ENCODE measurements around the gene CYP2A6.
"Not testable (repeated sequence)": the region's sequence is repeated elsewhere in the genome, so short reads cannot be mapped to it uniquely, and the experiment has no call there.

The CYP2A6 gene

GRCh38 chr19:40811478-40812341 lies 38.5 kb downstream of the CYP2A6 start:
- peak overlapping the region; percentile 96 for H3K4me3 Mint-ChIP-seq

GRCh38 chr19:40810649-40811408 lies 39.4 kb downstream of the CYP2A6 start:
- H3K27ac Mint-ChIP-seq = peak overlapping the region; percentile 82
- H3K4me3 Mint-ChIP-seq = peak overlapping the region; percentile 96
- ATAC-seq = peak; percentile 92
- H3K4me1 Mint-ChIP-seq = peaks cover 65% of the 10 kb centered on the region
- peaks cover 26% of the 10 kb centered on the region for H3K36me3 Mint-ChIP-seq
- not testable (repeated sequence) for H3K9me3 Mint-ChIP-seq, H3K27me3 Mint-ChIP-seq

More at GRCh38 chr19:40811478-40812341, 38.5 kb downstream of the CYP2A6 start:
- Mint-ChIP-seq H3K27ac (peak overlapping the region; percentile 82), H3K4me1 (peaks cover 57% of the 10 kb centered on the region), H3K27me3 (no peaks in the 10 kb centered on the region), H3K36me3 (peaks cover 24% of the 10 kb centered on the region), H3K9me3 (no peaks in the 10 kb centered on the region)
- no peak for ATAC-seq

GRCh38 chr19:40810160-40810559 lies 40.1 kb downstream of the CYP2A6 start:
- no peaks in the 10 kb centered on the region for H3K9me3 Mint-ChIP-seq
- no peak for ATAC-seq
- H3K27me3 Mint-ChIP-seq = no peaks in the 10 kb centered on the region
- peaks cover 72% of the 10 kb centered on the region for H3K4me1 Mint-ChIP-seq
- H3K4me3 Mint-ChIP-seq = peak overlapping the region; percentile 16
- peaks cover 26% of the 10 kb centered on the region for H3K36me3 Mint-ChIP-seq
- no peak overlapping the region for H3K27ac Mint-ChIP-seq

GRCh38 chr19:40809358-40810086 lies 40.7 kb downstream of the CYP2A6 start:
- ATAC-seq = no peak
- peaks cover 79% of the 10 kb centered on the region for H3K4me1 Mint-ChIP-seq
- no peak overlapping the region for H3K27ac Mint-ChIP-seq
- H3K9me3 Mint-ChIP-seq = no peaks in the 10 kb centered on the region
- H3K36me3 Mint-ChIP-seq = peaks cover 31% of the 10 kb centered on the region
- no peaks in the 10 kb centered on the region for H3K27me3 Mint-ChIP-seq
- no peak overlapping the region for H3K4me3 Mint-ChIP-seq

- H3K4me1 Mint-ChIP-seq = peaks cover 89% of the 10 kb centered on the region
- no peaks in the 10 kb centered on the region for H3K9me3 Mint-ChIP-seq
- no peak for ATAC-seq
- H3K36me3 Mint-ChIP-seq = peaks cover 39% of the 10 kb centered on the region
- no peak overlapping the region for H3K4me3 Mint-ChIP-seq
- H3K27me3 Mint-ChIP-seq = no peaks in the 10 kb centered on the region
- H3K27ac Mint-ChIP-seq = peak overlapping the region; percentile 76
Measured at GRCh38 chr19:40808497-40808896, 41.8 kb downstream of the CYP2A6 start.

- H3K27ac Mint-ChIP-seq = peak overlapping the region; percentile 76
- no peak overlapping the region for H3K4me3 Mint-ChIP-seq
- H3K27me3 Mint-ChIP-seq = no peaks in the 10 kb centered on the region
- H3K36me3 Mint-ChIP-seq = peaks cover 39% of the 10 kb centered on the region
- no peak for ATAC-seq
- H3K9me3 Mint-ChIP-seq = no peaks in the 10 kb centered on the region
- peaks cover 92% of the 10 kb centered on the region for H3K4me1 Mint-ChIP-seq
Measured at GRCh38 chr19:40808021-40808325, 42.3 kb downstream of the CYP2A6 start.

- H3K4me3 Mint-ChIP-seq = peak overlapping the region; percentile 70
- peaks cover 41% of the 10 kb centered on the region for H3K36me3 Mint-ChIP-seq
- peak overlapping the region; percentile 76 for H3K27ac Mint-ChIP-seq
- H3K4me1 Mint-ChIP-seq = peaks cover 92% of the 10 kb centered on the region
- no peaks in the 10 kb centered on the region for H3K27me3 Mint-ChIP-seq
- ATAC-seq = no peak
- no peaks in the 10 kb centered on the region for H3K9me3 Mint-ChIP-seq
Measured at GRCh38 chr19:40807147-40808020, 42.9 kb downstream of the CYP2A6 start.

DNA sequence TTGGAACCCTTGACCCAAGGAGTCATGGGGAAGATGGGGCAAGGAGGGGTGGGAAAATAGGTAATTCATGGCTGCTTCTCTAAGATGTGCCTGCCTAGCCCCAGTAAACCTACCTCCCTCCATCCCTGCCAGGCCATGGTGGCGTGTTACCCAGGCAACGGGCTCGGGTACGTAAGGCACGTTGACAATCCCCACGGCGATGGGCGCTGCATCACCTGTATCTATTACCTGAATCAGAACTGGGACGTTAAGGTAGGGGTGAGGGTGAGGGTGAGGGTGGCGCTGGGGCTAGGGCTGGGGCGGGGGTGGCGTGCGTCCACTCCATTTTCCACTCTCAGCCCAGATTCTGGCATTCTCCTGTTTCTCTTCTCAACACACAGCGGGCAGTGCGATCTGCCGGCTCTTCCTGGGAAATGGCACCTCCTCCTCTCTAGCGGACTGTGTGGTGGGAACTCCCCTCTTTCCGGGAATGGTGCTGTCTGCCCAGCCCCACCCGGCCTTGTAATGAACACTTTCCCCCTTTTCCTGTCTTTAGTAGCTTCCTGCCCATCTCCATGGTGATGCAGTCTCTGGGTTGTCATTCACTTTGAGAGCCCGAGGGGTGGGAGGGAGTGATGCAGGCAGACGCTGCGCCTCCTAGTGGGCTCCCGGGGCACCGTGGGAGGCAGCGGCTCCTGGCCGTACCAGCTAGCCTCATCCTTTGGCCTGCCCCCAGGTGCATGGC lies 43.7 kb downstream of the CYP2A6 start:
- no peaks in the 10 kb centered on the region for H3K9me3 Mint-ChIP-seq
- ATAC-seq = peak; percentile 37
- peaks cover 49% of the 10 kb centered on the region for H3K36me3 Mint-ChIP-seq
- peak overlapping the region; percentile 76 for H3K27ac Mint-ChIP-seq
- peaks cover 92% of the 10 kb centered on the region for H3K4me1 Mint-ChIP-seq
- no peaks in the 10 kb centered on the region for H3K27me3 Mint-ChIP-seq
- H3K4me3 Mint-ChIP-seq = peak overlapping the region; percentile 70

DNA sequence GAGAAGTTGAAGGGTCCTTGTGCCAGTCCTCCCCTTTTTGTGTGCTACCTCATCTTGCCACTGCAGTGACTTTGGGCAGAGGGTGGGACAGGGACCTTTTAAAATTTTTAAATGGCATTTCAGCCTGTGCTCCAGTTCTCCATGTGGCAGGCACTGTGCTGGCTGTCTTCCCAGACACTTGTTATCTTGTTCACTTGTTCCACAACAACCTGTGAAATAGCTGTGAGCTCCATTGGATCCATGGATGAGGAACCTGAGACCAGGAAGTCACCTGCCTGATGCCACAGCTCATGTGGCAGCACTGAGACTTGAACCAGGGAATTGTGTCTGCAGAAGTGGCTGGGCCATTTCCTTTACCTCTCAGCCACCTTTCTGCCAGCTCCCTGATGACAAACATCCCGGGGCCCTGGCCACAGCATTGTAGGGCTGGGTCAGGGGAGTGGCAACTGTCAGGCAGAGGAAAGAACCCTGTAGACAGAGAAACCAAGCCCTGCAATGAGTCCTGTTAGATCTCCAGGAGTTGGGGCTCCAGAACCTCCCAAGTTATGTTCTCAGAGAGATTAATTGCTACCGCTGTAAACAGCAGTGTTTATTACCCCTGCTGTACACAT lies 44.9 kb downstream of the CYP2A6 start:
- Mint-ChIP-seq H3K9me3 (no peaks in the 10 kb centered on the region), H3K27ac (peak overlapping the region; percentile 90), H3K4me3 (no peak overlapping the region), H3K27me3 (no peaks in the 10 kb centered on the region), H3K4me1 (peaks cover 92% of the 10 kb centered on the region), H3K36me3 (peaks cover 52% of the 10 kb centered on the region)
- ATAC-seq = no peak

DNA sequence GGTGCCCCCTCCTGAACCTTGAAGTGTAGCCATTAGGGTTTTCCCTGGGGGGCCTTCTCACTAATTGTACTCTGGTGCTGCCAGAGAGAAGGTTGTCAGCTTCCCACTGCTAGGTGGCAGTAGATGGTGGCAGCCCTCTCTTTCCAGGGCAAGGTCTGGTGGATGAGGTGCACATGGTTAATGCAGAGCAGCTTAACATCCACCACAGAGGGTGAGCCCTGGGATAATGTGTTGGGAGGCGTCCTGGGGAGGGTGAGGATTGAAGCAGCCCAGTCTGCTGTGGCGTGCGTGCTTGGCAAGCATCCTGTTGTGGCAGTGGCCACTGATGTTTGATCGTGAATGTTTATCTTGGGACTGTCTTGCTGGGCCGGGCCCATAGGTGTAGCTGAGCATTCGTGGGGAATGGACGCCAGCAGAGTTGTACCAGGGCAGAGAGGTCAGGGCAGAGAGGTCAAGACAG lies 45.4 kb downstream of the CYP2A6 start:
- peaks cover 92% of the 10 kb centered on the region for H3K4me1 Mint-ChIP-seq
- no peaks in the 10 kb centered on the region for H3K9me3 Mint-ChIP-seq
- no peak for ATAC-seq
- H3K27me3 Mint-ChIP-seq = no peaks in the 10 kb centered on the region
- H3K36me3 Mint-ChIP-seq = peaks cover 58% of the 10 kb centered on the region
- peak overlapping the region; percentile 41 for H3K4me3 Mint-ChIP-seq
- peak overlapping the region; percentile 90 for H3K27ac Mint-ChIP-seq

DNA sequence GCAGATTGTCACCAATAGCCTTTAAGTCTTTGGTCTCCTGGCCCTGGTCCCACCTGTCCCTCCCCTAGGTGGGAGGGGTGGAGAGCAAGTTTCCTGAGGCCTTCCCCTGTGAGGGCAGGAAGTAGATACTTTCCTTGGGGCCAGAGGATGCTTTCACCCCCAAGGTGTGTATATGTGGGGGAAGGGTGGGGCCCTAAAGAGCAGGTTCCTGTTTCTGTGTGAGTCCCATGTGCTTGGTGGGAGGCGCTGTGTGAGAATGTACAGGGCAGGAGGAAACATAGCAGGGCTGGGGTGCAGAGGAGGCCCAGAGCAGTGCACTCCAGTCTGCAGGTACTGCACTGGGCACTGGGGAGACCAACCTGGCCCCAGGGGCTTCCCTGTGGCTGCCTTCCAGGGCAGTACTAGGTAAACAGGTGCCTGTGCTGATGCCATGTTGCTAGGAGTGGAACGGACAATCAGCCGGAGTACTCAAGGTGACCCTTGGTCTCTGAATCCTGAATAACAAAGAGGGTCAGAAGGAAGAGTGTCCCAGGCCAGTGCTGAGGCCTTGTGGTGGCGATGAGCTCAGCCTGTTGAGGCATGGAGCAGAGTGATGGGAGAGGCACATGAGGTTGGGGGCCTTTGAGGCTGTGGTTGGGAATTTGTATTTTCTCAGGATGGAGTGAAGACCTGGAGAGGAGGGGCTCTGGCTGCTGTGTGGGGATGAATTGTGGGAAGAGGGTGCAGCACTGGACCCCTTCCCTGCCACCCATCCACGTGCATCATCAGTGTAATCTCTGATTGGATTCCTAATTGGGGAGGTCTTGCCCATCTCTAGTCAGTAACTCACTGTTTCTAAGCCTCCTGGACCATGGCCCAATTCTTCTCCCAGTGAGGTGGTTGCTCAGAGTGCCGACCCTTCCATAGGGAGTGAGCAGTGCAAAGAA lies 46.1 kb downstream of the CYP2A6 start:
- H3K4me3 Mint-ChIP-seq = peak overlapping the region; percentile 76
- peak overlapping the region; percentile 90 for H3K27ac Mint-ChIP-seq
- peaks cover 91% of the 10 kb centered on the region for H3K4me1 Mint-ChIP-seq
- peak; percentile 82 for ATAC-seq
- no peaks in the 10 kb centered on the region for H3K27me3 Mint-ChIP-seq
- peaks cover 60% of the 10 kb centered on the region for H3K36me3 Mint-ChIP-seq
- H3K9me3 Mint-ChIP-seq = no peaks in the 10 kb centered on the region

GRCh38 chr19:40803170-40803856 lies 46.9 kb downstream of the CYP2A6 start:
- peak overlapping the region; percentile 76 for H3K4me3 Mint-ChIP-seq
- peaks cover 90% of the 10 kb centered on the region for H3K4me1 Mint-ChIP-seq
- H3K9me3 Mint-ChIP-seq = no peaks in the 10 kb centered on the region
- no peaks in the 10 kb centered on the region for H3K27me3 Mint-ChIP-seq
- peaks cover 56% of the 10 kb centered on the region for H3K36me3 Mint-ChIP-seq
- ATAC-seq = no peak
- peak overlapping the region; percentile 90 for H3K27ac Mint-ChIP-seq
